Medulla oblongata (tissue), 1 donor: ENCODE measurements around the gene FAM161B.
"Not testable (repeated sequence)": the region's sequence is repeated elsewhere in the genome, so short reads cannot be mapped to it uniquely, and the experiment has no call there.

Experiments used
- DNase-seq: peaks from one replicate; pipeline ENCODE4 v3.0.0-alpha.2; 2015; ENCODE audit errors: extremely low spot score

Gene FAM161B

DNA sequence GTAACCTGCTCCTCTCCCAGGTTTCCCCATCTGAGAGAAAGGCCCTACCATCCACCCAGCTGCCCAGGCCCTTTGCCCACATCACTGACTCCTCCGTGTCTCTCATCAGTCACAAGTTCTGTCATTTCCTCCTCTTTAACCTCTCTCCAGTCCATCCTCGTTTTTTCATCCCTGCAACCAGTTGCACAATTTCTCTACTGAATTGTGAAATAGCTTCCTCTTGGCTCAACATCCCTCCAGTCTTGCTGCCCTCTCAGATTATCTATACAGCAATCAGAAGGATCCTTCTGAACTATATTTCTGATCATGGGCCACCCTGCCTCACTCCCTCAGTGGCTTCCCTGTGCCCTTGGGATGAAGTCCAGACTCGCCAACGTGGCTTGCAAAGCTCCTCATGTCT, 6.8 kb downstream of the FAM161B start:
- peak; percentile 58 for DNase-seq

DNA sequence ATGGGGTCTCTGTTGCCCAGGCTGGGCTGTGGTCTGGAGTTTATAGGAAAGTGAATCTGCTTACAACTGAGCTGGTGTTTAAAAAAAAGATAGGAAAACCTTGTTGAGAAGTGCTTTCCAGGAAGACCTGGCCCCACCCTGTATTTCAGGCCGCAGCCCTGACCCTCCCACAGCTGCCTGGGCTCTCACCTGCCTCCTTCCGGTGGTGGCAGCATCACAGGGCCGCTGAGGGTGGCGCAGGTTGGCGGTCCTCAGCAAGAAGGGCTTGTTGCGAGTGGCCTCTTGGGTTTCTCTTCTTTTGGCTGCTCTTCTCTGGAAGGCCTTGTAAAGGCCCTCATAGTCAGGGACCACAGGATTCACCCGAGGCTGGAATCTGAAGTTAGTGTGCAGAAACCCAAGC, 7.7 kb downstream of the FAM161B start:
- no peak for DNase-seq

DNA sequence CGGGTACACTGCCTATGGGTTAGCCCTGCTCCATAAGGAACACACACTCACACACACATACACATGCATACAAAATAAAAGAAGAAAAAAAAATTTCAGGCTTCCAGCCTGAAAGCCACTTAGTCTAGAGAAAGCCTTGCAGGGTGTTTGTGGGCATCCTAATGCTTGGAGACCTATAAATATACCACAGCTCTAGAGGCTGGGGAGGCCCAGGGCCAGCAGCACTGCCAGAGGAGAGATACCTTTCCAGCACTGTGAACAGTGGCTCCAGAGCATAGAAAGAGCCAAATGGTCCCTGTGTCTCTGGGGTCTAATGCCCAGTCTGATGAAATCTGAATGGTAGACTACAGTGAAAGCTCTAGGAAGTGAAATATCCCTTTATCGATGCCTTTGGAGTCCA, 12.9 kb downstream of the FAM161B start:
- no peak for DNase-seq

DNA sequence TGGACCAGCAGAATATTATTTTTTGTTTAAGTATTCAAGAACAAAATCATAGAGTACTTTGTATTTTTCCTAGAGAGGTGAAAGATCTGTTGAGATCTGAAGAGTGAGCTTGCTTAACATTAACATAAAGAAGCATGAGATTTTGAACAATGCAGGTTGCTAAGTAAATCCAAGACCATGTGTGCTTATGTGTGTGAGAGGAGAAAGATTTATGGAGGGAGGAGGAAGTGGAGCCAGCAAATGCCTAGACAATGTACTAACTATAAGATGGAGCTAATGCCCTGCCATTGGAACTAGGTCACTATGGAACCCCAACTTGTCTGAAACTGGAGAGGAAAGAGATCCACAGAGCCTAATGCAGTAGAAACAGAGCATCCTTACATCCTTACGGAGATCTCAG, 13.3 kb downstream of the FAM161B start:
- DNase-seq: no peak

DNA sequence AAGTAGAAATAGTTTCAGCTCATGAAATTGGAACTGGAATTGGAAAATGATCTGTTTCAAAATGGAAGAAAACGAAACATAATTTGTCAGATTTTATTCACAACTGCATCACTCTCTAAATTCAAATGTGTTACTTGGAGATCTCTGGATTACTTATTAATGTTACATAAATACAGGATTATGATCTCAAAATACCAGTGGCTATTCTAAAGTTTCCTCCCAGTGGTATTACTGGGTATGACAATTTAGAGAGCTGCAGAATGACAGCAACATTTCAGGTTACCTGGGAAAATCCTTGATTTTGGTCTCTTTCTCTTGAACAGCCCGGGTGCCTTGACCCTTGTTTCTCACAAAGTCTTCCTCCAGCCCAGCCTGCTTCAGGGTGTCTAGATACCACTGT, 14.2 kb downstream of the FAM161B start:
- DNase-seq: no peak

DNA sequence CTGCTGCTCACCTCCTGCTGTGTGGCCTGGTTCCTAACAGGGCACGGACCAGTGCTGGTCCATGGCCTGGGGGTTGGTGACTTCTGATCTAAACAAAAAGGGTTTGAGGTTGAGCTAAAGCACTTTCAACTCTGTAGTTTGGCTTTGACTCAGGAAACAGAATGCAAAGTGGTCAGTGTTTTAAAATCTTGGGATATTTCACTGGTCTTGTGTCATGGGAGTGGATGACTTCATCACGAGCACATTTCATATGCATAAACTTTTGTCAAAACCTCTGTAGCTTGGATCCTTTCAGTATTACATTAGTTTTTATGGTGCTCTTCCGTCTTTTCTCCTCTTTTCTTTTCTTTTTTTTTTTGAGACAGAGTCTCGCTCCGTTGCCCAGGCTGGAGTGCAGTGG, 25.6 kb downstream of the FAM161B start:
- no peak for DNase-seq

DNA sequence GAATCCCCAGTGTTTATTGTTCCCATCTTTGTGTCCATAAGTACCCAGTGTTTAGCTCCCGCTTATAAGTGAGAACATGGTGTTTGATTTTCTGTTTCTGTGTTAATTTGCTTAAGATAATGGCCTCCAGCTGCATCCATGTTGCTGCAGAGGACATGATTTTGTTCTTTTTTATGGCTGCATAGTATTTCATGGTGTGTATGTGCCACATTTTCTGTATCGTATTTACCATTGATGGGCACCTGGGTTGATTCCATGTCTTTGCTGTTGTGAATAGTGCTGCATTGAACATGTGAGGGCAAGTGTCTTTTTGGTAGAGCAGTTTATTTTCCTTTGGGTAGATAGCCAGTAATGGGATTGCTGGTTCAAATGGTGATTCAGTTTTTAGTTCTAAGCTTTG, 30.4 kb downstream of the FAM161B start:
- not testable (repeated sequence) for DNase-seq

DNA sequence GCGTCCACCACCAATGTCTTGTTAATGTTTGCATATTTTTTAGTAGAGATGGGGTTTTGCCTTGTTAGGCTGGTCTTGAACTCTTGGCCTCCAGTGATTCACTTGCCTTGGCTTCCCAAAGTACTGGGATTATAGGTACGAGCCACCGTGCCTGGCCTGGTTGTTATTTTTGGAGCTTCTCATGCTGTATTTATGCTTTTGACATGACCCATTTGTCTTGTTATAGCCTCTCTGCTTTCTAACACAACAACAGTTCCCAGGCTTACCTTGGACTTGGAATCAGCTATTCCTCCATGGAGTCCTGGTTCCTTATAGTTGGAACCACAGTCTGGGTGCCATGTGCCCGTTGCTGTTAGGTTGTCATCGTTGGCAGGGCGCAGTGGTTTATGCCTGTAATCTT, 33.6 kb downstream of the FAM161B start:
- no peak for DNase-seq

DNA sequence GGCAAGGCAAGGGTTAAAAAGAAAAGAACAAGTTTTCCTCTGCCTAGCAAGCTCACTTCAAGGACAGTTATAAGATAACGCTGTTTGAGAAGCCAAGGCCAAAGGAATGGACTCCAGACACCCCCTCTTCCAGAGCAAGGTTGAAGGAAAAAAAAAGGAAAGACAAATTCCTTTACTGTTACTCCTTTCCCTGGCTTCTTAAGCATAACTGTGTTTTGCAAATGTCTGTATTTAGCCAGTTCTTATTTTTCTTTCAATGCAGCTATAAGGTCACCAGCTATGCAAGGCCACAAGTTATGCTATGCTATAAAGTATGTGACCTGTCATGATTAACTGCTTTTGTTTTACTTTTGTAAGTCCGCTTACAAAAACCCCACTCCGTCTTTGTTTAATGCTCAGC, 36.6 kb downstream of the FAM161B start:
- DNase-seq: no peak

DNA sequence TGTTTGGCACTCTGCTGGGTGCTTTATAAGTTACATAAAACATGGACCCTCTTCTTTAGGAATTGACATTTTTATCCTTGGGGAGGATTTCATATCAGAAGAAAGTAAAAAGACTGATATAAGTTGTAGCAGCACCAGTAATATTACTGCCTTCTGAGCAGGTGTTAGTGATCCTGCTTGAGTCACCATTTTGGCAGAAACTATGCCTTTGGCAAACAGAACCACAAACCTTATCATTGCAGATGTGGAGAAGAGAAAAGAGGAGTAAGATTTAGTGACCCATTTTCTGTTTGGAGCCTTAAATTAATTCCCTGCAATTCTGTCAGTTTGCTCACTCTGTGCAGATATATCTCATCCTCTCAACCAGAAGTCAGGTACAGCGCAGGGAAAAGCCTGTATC, 40.2 kb downstream of the FAM161B start:
- DNase-seq: no peak

DNA sequence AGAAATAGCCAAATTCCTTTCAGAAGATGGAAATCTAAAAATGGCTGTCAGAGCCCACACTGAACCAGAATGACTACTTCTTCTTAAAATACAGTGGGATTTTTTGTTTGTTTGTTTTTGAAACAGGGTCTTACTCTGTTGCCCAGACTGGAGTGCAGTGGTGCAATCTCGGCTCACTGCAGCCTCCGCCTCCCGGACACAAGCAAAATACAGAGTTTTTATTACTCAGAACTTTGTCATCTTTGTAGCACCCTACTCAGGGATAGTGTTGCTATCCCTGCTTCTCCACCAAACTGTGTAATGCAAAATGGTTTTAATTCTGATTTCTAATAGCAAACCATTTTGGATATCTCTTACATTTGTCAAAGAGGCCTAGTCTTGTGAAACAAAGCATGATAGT, 46.9 kb downstream of the FAM161B start:
- DNase-seq: no peak

DNA sequence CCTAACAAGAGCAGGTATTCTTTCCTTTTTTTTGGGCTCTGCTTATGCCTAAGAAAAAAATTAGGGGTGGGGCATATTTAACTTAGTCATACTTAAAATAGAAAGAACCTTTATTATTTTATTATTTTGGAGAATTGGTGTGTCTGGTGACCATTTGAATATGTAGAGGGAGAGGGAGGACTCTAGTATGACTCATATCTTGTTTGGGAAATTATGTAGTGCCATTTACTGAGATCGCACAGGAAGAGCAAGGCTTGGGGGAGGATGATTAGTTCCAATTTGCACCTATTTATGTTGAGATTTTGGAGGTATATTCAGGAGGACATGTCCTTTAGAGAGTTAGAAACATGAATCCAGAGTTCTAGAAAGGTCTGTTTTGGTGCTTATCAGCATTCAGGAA, 53.4 kb downstream of the FAM161B start:
- DNase-seq: no peak

DNA sequence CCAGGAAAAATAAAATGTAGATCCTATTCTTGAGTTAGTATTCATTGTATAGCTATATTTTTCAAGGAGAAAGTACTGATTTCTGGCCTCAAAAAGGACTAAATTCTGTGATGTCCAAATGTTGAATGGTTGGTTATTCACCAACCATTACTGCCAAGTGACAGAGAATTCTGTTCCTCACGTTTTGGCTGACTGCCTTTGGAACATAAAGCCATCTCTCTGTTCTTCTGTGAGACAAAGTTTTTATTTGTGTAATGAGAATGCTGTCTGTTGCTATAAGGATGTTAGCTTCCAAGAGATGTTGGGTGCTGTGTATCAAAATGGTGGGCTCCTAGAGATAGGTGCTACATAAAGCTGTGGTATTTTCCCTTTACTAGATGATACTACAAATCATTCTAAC, 54.0 kb downstream of the FAM161B start:
- peak; percentile 46 for DNase-seq

DNA sequence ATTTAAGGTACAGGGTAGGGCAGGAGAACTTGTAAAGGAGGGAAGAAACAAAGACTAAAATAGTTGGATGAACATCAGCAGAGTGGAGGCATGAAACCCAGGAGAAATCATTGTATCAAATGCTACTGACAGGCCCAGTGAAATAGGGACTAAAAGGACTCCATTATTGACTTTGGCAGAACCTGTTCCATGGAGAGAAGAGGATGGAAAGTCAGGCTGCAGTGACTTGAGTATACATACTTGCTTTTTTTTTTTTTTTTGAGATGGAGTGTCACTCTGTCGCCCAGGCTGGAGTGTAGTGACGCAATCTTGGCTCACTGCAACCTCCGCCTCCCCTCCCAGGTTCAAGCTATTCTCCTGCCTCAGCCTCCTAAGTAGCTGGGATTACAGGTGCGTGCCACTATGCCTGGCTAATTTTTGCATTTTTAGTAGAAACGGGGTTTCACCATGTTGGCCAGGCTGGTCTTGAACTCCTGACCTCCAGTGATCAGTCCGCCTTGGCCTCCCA, 55.7 kb downstream of the FAM161B start:
- DNase-seq: not testable (repeated sequence)

DNA sequence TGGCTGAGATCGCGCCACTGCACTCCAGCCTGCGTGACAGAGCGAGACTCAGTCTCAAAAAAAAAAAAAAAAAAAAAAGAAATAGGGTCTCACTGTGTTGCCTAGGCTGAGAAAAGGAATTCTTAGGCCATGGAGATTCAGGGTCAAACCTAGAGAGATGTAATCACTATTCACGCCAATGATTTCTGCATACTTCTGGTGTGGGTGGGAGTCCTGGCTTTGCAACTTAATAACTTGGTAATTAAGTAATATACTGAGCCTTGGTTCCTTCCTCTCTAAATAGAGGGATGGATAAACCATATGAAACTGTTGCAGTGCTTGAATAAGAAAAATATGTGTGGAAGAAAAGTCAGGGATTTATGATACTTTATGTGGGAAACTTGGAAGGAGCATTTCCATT, 60.5 kb downstream of the FAM161B start:
- DNase-seq: no peak

DNA sequence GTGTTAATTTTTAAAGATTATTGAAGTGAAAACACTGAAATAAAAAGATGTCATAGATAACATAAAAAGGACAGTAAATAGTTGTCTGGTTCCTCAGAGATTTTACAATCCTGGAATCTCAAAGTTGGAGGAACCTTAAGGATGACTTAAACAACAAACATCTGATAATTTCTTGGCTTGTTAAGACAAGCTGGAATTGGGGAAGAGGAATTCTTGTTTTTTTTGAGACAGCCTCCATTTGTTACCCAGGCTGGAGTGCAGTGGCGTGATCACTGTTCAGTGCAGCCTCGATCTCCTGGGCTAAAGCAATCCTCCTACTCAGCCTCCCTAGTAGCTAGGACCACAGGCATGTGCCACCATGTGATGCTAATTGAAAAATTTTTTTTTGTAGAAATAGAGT, 60.9 kb downstream of the FAM161B start:
- DNase-seq: no peak

DNA sequence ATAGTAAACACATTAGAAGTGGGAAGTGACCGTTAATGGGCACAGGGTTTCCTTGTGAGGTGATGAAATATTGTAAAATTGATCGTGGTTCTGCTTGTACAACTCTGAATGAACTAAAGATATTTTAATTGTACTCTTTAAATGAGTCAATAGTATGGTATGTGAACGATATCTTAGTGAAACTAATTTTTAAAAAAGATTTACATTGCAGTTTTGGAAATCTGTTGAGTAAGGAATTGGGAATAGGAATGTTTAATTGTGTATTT, 61.5 kb downstream of the FAM161B start:
- no peak for DNase-seq

DNA sequence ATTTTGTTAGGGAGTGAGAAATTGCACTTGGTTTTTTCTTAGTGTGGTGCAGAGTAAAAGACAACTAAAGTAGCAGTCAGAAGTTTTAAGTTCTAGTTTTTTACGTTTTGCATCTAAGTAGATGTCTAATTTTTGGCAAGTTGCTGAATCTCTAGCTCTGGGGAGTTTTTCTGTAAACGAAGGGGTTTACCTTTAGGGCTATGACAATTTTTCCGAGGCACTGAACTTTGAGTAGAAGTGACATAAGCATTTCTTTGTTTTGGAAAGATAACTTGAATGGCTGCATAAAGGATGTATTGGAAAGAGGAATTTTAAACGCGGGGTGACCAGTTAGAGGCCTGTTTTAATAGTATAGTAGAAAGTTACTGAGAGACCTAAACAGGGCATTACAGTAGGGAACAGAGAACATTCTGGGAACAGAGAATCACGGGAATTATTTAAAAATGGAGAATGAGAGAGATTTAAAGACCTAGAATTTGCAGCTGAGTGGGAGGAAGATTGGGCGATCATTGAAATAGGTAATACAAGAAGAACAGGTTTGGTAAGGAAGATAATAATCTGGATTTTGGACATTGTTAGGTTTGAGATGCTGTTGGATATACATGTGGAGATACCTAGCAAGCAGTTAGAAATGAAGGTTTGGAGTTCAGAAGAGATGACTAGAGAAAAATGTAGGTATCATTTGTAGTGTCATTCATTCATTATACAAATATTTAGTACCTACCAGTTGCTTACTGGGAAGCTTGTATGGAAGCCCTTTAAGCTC, 62.0 kb downstream of the FAM161B start:
- DNase-seq: no peak

DNA sequence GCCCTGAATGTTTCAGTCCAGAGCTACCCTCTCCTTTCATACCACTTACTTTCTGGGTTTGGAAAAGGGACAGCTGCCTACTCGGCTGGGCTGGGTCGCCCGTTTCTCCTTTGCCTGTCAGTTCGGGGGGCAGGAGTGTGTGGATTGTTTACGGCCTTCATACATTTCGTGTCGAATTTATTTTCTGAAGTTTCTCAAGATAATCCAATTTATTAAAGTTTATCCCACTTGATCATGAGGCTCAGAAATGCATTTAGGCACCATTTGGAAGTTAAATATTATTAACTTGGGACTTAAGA, 62.6 kb downstream of the FAM161B start:
- DNase-seq: no peak

DNA sequence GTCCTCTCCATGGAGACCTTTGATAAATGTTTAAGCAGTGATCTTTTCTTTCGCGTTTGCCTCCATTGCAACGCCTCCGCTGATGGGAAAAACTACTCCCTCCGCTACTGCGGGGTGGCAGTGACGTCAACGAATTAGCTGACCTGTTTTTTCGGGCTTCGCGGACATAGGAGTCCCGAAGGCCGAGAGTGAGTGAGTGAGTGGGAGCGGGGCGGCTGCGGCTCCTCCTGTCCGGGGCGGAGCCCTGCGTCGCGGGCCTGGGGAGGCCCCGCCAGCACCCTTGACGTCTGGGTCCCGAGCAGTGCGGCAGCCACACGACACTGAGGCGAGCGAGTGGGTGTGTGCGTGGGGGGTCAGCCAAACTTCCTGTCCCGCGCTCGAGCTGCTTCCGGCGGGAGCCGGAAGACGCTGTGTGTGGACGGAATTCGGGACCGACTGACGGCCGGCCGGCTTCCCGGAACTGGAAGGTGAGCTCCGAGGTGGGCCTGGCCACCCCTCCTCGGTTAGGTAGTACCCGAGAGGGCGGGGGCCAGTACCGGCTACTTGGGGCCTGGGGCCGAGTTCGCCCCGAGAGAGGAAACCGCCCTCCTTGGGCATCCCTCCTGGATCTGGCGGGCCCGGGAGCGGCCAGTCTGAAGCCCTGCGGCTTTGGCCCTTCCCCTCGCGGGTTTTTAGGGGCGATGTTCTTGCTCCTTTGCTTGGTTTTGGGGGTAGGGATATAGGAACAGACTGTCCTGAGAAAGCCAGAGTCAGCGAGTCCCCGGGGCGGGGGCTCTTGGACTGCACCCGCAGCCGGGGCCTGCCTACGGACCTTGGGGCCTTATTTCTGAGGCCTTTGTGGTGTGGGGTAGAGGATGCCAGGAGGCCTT, 63.2 kb downstream of the FAM161B start, which contains the start of gene ZNF410:
Gene ZNF410, plus strand, starts transcription at position 411 of the 869 bp plus-strand sequence. CDS start 5,317 bp downstream, outside the sequence.
- DNase-seq: peak; percentile 91

DNA sequence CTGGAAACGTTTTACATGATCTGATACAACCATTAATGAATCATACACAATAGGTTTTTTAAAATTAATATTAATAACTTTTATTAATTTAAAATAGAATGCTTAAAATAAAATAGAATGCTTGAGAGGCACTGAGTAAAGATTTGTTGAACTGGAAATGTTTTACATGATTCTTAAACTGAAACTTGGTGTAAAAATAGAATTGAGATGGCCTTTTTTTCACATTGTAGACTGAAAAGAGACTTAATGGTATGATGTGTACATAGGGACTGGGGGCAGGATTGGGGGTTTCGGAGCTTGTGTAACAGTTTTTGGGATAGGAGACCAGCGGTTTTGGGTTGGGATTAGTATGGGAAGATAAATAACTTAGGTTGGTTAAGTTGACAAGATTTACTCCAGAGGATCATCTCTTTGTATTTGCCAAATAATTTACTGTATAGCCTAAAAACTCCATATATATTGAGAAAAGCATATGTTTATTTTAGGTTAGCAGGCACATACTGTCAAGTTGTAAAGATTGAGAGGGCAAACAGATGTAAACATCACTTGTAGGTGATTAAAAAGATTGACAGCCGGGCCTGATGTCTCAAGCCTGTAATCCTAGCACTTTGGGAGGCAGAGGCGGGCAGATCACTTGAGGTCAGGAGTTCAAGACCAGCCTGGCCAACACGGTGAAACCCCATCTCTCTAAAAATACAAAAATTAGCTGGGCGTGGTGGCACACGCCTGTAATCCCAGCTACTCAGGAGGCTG, 65.3 kb downstream of the FAM161B start:
- DNase-seq: no peak
